ENCODE results near the gene IL5RA. TPM values are rescaled to one million over a fixed set of nuclear protein-coding genes. Genes with fewer than 3 reads are reported as not detected.

The IL5RA gene
- total RNA-seq, 2 experiments from 2014 or later, result not detected

DNA sequence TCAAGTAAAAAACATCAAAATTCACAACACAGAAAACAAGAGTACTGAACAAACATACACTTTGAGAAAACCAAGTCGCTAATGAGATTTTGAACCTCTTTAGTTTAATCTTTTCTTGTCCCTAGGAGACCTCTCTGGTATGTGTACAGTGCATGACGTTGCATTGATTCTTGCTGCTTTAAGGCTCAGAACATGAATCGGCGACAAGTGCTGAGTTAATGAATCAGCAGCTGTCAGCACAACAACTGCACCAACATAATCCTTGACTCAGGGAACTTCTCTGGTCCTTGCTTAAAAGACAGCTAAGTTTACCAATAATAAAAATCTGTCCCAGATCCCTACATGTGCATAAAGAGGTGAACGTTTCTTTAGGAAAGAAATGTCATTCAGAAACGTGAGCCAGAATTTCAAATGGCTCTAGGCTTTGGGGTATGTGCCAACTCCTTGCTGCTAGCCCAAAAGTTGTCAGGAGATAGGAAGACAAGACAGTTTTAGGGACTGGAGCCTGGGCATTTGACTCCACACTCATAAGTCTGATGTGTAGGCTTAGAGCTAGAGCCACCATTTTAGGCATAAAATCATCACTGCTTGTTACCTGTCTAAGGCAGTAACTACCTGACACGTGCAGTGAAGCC, 86.9 kb downstream of the IL5RA start:
- Mint-ChIP-seq H3K9me3 (no peaks in the 10 kb centered on the region), H3K27me3 (peaks cover 15% of the 10 kb centered on the region), H3K27ac (no peak overlapping the region), H3K4me3 (no peak overlapping the region), H3K36me3 (ENCODE audit: low read depth) (no peaks in the 10 kb centered on the region), H3K4me1 (peaks cover 8% of the 10 kb centered on the region)
- ChIA-PET POLR2A (no interaction called here), CTCF (no interaction called here)
- DNase-seq, result no peak

DNA sequence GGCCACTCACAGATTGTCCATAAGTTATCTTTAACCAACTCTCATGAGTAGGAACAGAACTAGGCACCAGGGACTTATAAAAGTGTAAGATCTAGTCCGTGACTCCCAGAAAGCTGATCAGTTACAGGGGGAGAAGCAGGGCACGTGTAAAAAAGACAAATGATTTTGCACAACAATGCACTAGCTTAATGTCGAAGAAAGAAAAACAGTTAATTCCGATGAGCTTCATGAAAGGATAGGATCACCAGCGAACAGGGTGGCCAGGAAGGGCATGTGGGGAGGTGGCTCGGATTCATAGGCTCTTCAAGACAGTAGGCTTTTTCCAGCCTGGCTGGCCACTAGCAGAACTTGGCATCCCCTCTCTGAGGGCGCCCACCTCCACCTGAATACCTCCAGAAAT, 90.0 kb downstream of the IL5RA start:
- CTCF ChIA-PET, result no interaction called here
- Mint-ChIP-seq H3K4me3 (no peak overlapping the region), H3K9me3 (no peaks in the 10 kb centered on the region), H3K4me1 (no peaks in the 10 kb centered on the region), H3K27ac (no peak overlapping the region), H3K36me3 (ENCODE audit: low read depth) (no peaks in the 10 kb centered on the region), H3K27me3 (peaks cover 23% of the 10 kb centered on the region)
- POLR2A ChIA-PET, result no interaction called here
- DNase-seq, result no peak

Other genes with a start within 250 kb of the IL5RA start
- 10 to 100 TPM; 37.5 to 40.9 TPM for gene TRNT1, start 16.6 kb upstream of the IL5RA start, total RNA-seq
- 10 to 100 TPM; 69.7 to 76.2 TPM for gene CRBN, start 69.3 kb upstream of the IL5RA start, total RNA-seq